H1 (cell line): Measurements from ENCODE around the gene GRIP1. TPM values are rescaled to one million over a fixed set of nuclear protein-coding genes. Genes with fewer than 3 reads are reported as not detected.

Experiments used
- CBX5 ChIP-seq: fragments of 300-800, 300-1000 bp; sonication (generic); IDR thresholded peaks from 2 replicates; pipeline ENCODE4 v1.7.1; 2016; ENCODE audit warnings: antibody characterized with exemption, low read length, low read depth
- CHD7 ChIP-seq: fragments of 300-600 bp; sonication (generic); IDR thresholded peaks from 2 replicates; pipeline ENCODE4 v1.7.1; 2012; ENCODE audit warnings: low read length, moderate library complexity, mild to moderate bottlenecking, inconsistent platforms; ENCODE audit not compliant: insufficient replicate concordance
- E2F6 ChIP-seq: IDR thresholded peaks from 2 replicates; pipeline ENCODE4 v1.6.1; 2012; ENCODE audit warnings: inconsistent platforms
- EGR1 ChIP-seq: IDR thresholded peaks from 2 replicates; pipeline ENCODE4 v1.6.1; 2011; ENCODE audit warnings: low read depth, low read length, borderline replicate concordance
- HDAC2 ChIP-seq, 2 experiments: fragments of 300-600 bp in 1 of 2; sonication (generic) in 1 of 2; IDR thresholded peaks; 2 replicates each; pipeline ENCODE4 v1.6.1; 2011 to 2012; ENCODE audit warnings: low read depth in 2 of 2, low read length in 2 of 2, mild to moderate bottlenecking in 2 of 2, moderate library complexity in 2 of 2, borderline replicate concordance in 1 of 2, inconsistent platforms in 1 of 2
- KDM4A ChIP-seq: IDR thresholded peaks from one replicate; pipeline ENCODE4 v1.7.1; 2012; ENCODE audit warnings: low read depth, mild to moderate bottlenecking, moderate library complexity, low read length, inconsistent platforms; ENCODE audit not compliant: severe bottlenecking
- KDM5A ChIP-seq: fragments of 200-600 bp; IDR thresholded peaks from 2 replicates; pipeline ENCODE4 v1.7.1; 2012; ENCODE audit warnings: mild to moderate bottlenecking, low read length, inconsistent platforms, mixed read lengths
- MAX ChIP-seq: IDR thresholded peaks from 2 replicates; pipeline ENCODE4 v1.6.1; 2012; ENCODE audit warnings: inconsistent platforms
- SP4 ChIP-seq: IDR thresholded peaks from 2 replicates; pipeline ENCODE4 v1.6.1; 2012; ENCODE audit warnings: low read length, inconsistent platforms
- SRF ChIP-seq: IDR thresholded peaks from 2 replicates; pipeline ENCODE4 v1.6.1; 2011; ENCODE audit warnings: mild to moderate bottlenecking, low read depth, low read length, moderate library complexity
- polyA plus RNA-seq, 7 experiments: library from polyadenylated mRNA; depleted of rRNA in 3 of 7; stranded (reverse) in 5 of 7; unstranded in 2 of 7; fragments of >200 nt in 5 of 7; fragments of 200-250 nt in 2 of 7; gene quantifications; 1 replicate in 5 of 7; 2 replicates in 1 of 7; 4 replicates in 1 of 7; pipeline versions ENCODE4 v1.2.1 to v1.2.3, GENCODE V29; 2011 to 2013; ENCODE audit warnings: missing spikeins in 2 of 7, mixed read lengths in 2 of 7
- total RNA-seq: library from RNA; stranded (reverse); fragmentation: NEBNext Ultra II Directional; extraction: Animal tissue kit (Norgen Biotek cat#: 25700); gene quantifications from 2 replicates; pipeline ENCODE4 v1.2.1, GENCODE V29; 2021

GRIP1 gene
- total and polyA plus RNA-seq, 2 of the 8 experiments (the other 6 are each of a cell fraction or from before 2014, with no cell fraction given): 4.5 to 27.3 TPM

DNA sequence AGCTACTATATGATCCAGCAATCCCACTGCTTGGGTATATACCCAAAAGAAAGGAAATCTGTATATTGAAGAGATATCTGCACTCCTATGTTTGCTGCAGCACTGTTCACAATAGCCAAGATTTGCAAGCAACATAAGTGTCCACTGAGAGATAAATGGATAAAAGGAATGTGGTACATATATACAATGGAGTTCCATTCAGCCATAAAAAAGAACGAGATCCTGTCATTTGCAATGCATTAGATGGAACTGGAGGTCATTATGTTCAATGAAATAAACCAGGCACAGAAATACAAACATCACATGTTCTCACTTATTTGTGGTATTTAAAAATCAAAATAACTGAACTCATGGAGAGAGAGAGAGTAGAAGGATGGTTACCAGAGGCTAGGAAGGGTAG lies 260.0 kb downstream of the GRIP1 start (continued):
- TF ChIP-seq CHD7: no peak
- TF ChIP-seq HDAC2 (IDR thresholded peaks at IDR 0.05; ENCODE audit: borderline replicate concordance in 1 of 2, low read depth in 2 of 2, low read length in 2 of 2): no peak
- TF ChIP-seq MAX: no peak
- no peak for TF ChIP-seq KDM5A
- no peak for TF ChIP-seq SRF
- no peak for TF ChIP-seq SP4
- TF ChIP-seq KDM4A: no peak
- TF ChIP-seq E2F6: no peak
- TF ChIP-seq CBX5: no peak
- TF ChIP-seq EGR1: no peak
